Loucy (cell line): Measurements from ENCODE around the gene SF3B2.

Source experiments
- H2AFZ ChIP-seq: fragments of 200-600 bp; sonication (generic); 2 replicates; pipeline ENCODE4 v1.6.0; 2016; ENCODE audit warnings: antibody characterized with exemption, mild to moderate bottlenecking, low read length, moderate library complexity
- H3F3A ChIP-seq: fragments of 200-600 bp; 2 replicates; pipeline ENCODE4 v1.6.0; 2016; ENCODE audit warnings: antibody characterized with exemption, low read depth, mild to moderate bottlenecking
- H3K27me3 ChIP-seq: fragments of 200-600 bp; sonication (generic); 2 replicates; pipeline ENCODE4 v1.6.1; 2014; ENCODE audit warnings: low read length, mild to moderate bottlenecking; ENCODE audit not compliant: insufficient read depth, poor library complexity, severe bottlenecking
- H3K36me3 ChIP-seq: fragments of 200-600 bp; sonication (generic); 2 replicates; pipeline ENCODE4 v1.6.1; 2016; ENCODE audit warnings: low read length; ENCODE audit not compliant: insufficient read depth
- H3K4me1 ChIP-seq: fragments of 200-600 bp; sonication (generic); 2 replicates; pipeline ENCODE4 v1.5.1; 2014; ENCODE audit warnings: low read length, mild to moderate bottlenecking; ENCODE audit not compliant: insufficient read depth, poor library complexity, severe bottlenecking
- H3K4me2 ChIP-seq: fragments of 200-600 bp; sonication (generic); 2 replicates; pipeline ENCODE4 v1.6.0; 2014; ENCODE audit warnings: antibody characterized with exemption, low read length, low read depth, mild to moderate bottlenecking; ENCODE audit not compliant: poor library complexity, severe bottlenecking
- H3K4me3 ChIP-seq: fragments of 200-600 bp; sonication (generic); 2 replicates; pipeline ENCODE4 v1.5.1; 2014; ENCODE audit warnings: low read length, mild to moderate bottlenecking, mixed read lengths; ENCODE audit not compliant: poor library complexity, severe bottlenecking
- H3K79me2 ChIP-seq: fragments of 200-600 bp; sonication (generic); 2 replicates; pipeline ENCODE4 v1.6.1; 2014; ENCODE audit warnings: low read length; ENCODE audit not compliant: insufficient read depth
- H3K9ac ChIP-seq: fragments of 200-600 bp; sonication (generic); 2 replicates; pipeline ENCODE4 v1.6.0; 2014; ENCODE audit warnings: mild to moderate bottlenecking, low read depth, low read length, moderate library complexity; ENCODE audit not compliant: poor library complexity, severe bottlenecking
- H3K9me2 ChIP-seq: fragments of 200-600 bp; sonication (generic); replicated peaks from 2 replicates; pipeline ENCODE4 v1.6.1; 2016; ENCODE audit warnings: low read depth, low read length, mixed read lengths
- H3K9me3 ChIP-seq: fragments of 200-600 bp; sonication (generic); 2 replicates; pipeline ENCODE4 v1.6.1; 2014; ENCODE audit warnings: mild to moderate bottlenecking, antibody characterized with exemption, low read length, low read depth; ENCODE audit not compliant: insufficient read depth
- H4K20me1 ChIP-seq: fragments of 200-600 bp; sonication (generic); 2 replicates; pipeline ENCODE4 v1.6.0; 2014; ENCODE audit warnings: antibody characterized with exemption, low read length, mild to moderate bottlenecking; ENCODE audit not compliant: insufficient read depth, poor library complexity, severe bottlenecking
- EZH2phosphoT487 ChIP-seq: fragments of 200-600 bp; IDR thresholded peaks from 2 replicates; pipeline ENCODE4 v1.6.1; 2018; ENCODE audit warnings: antibody characterized with exemption, mild to moderate bottlenecking, moderate library complexity, borderline replicate concordance
- TF ChIP-seq, protein P1 (sequence below): fragments of 200-600 bp; sonication (generic); conservative IDR thresholded peaks from 2 replicates; pipeline ENCODE4 v1.5.1; 2014; ENCODE audit warnings: mild to moderate bottlenecking, antibody characterized with exemption, low read length

Gene SF3B2

GRCh38 chr11:66106786-66107599 is 54.8 kb downstream of the SF3B2 start:
- Histone ChIP-seq H3K9me3 (no peaks in the 10 kb centered on the region), H3F3A (no peaks in the 10 kb centered on the region), H3K36me3 (no peaks in the 10 kb centered on the region), H2AFZ (no peak overlapping the region), H3K79me2 (no peaks in the 10 kb centered on the region), H3K4me3 (no peak overlapping the region), H3K4me1 (peaks cover 5% of the 10 kb centered on the region), H4K20me1 (no peaks in the 10 kb centered on the region), H3K27me3 (no peaks in the 10 kb centered on the region), H3K9me2 (no peaks in the 10 kb centered on the region), H3K4me2 (no peak overlapping the region), H3K9ac (no peak overlapping the region)
- no peak for TF ChIP-seq EZH2phosphoT487
- TF ChIP-seq, protein P1, sequence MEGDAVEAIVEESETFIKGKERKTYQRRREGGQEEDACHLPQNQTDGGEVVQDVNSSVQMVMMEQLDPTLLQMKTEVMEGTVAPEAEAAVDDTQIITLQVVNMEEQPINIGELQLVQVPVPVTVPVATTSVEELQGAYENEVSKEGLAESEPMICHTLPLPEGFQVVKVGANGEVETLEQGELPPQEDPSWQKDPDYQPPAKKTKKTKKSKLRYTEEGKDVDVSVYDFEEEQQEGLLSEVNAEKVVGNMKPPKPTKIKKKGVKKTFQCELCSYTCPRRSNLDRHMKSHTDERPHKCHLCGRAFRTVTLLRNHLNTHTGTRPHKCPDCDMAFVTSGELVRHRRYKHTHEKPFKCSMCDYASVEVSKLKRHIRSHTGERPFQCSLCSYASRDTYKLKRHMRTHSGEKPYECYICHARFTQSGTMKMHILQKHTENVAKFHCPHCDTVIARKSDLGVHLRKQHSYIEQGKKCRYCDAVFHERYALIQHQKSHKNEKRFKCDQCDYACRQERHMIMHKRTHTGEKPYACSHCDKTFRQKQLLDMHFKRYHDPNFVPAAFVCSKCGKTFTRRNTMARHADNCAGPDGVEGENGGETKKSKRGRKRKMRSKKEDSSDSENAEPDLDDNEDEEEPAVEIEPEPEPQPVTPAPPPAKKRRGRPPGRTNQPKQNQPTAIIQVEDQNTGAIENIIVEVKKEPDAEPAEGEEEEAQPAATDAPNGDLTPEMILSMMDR = no peak

DNA sequence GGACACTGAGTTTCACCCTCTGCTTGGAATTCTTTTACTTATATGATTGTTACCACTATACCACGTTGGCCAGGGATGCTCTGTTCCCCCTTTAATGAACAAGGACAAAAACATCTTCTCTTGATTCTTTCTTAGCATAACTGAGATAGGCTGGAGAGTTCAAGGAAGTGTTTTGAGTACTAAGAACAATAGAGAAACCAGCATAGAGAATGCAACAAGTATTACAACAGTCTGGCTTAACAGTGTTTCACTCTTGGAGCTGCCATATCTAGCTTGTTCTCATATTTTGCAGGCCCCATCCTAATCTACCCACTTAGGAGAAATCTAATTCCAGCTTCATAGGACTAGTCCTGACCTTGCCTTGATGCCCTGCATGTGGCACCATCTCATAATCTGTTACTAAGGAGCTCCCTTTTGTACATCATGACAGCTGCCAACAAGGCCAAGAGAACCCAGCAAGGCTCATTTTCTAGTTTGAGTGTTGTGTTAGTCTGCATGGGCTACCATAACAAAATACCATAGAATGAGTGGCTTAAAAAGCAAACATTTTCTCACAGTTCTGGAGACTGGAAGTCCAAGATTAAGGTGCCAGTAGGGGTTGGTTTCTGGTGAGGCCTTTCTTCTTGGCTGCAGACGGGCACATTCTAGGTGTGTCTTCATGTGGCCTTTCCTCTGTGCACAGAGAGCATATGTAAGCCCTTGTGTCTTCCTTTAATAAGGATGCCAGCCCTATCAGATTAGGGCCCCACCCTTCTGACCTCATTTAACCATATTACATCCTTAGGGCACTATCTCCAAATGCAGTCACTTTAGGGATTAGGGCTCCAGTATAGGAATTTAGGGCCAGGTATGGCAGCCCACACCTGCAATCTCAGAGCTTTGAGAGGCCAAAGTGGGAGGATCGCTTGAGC is 55.7 kb downstream of the SF3B2 start:
- H3K27me3 ChIP-seq = no peaks in the 10 kb centered on the region
- peaks cover 5% of the 10 kb centered on the region for H3K4me1 ChIP-seq
- H3K9me3 ChIP-seq = no peaks in the 10 kb centered on the region
- no peaks in the 10 kb centered on the region for H3K9me2 ChIP-seq
- H3K79me2 ChIP-seq = no peaks in the 10 kb centered on the region
- no peak overlapping the region for H3K4me3 ChIP-seq
- H3K36me3 ChIP-seq = no peaks in the 10 kb centered on the region
- TF ChIP-seq EZH2phosphoT487 = no peak
- TF ChIP-seq, protein P1 = no peak
- H3K9ac ChIP-seq = no peak overlapping the region
- H4K20me1 ChIP-seq = no peaks in the 10 kb centered on the region
- H3K4me2 ChIP-seq = no peak overlapping the region
- H2AFZ ChIP-seq = no peak overlapping the region
- H3F3A ChIP-seq = no peaks in the 10 kb centered on the region

DNA sequence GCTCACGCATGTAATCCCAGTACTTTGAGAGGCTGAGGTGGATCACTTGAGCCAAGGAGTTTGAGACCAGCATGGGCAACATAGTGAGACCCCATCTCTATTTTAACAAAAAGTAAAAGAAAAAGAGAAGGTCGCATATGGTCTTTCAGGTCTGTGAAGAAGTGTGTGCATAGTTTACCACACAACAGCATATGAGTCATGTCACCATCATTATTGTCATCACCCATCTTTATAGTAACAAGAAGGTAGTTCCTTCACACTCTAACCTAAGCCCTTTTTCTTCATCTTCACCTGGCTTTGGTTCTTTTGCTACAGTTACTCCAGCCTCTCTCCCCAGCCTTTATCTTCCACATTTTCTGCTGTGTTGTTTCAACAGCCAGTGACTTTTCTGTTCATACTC is 57.1 kb downstream of the SF3B2 start:
- TF ChIP-seq, protein P1 = no peak
- no peak for TF ChIP-seq EZH2phosphoT487
- Histone ChIP-seq H3K4me1 (peaks cover 8% of the 10 kb centered on the region), H3K4me2 (no peak overlapping the region), H3K9me3 (no peaks in the 10 kb centered on the region), H3K9me2 (no peaks in the 10 kb centered on the region), H3K4me3 (no peak overlapping the region), H3K36me3 (no peaks in the 10 kb centered on the region), H3K9ac (no peak overlapping the region), H3K27me3 (no peaks in the 10 kb centered on the region), H2AFZ (no peak overlapping the region), H3F3A (no peaks in the 10 kb centered on the region), H3K79me2 (no peaks in the 10 kb centered on the region), H4K20me1 (no peaks in the 10 kb centered on the region)
